SH-SY5Y (cell line): ENCODE results near the gene CYP2C9.

Source experiments
- GATA2 ChIP-seq: IDR thresholded peaks from 2 replicates; pipeline ENCODE4 v1.6.1; 2011; ENCODE audit warnings: mild to moderate bottlenecking, low read depth, low read length
- GATA3 ChIP-seq: IDR thresholded peaks from 2 replicates; pipeline ENCODE4 v1.6.1; 2011; ENCODE audit warnings: low read depth, mild to moderate bottlenecking, low read length, moderate library complexity

GRCh38 chr10:94902570-94902969 is 35.9 kb upstream of the CYP2C9 start:
- TF ChIP-seq GATA3 (no peak), GATA2 (no peak)
